ENCODE results near the gene LRRIQ3.

Gene LRRIQ3

DNA sequence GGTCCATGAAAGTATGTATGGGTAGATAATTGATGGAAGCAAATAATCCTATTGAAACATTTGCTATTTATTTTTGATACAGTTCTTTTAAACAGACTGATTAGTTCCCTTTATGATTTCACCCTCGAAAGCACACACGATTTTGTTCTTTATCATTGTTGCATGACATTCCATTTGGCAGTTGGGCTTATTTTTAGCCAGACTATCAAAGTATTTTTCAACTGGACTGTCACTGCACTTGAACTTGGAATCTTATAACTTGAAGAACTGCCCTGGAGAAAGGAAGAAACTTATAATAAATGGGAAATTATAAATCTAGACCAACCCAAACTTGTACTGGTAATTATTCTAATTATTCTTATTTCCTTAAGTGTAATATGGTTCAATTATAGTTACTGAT is 37.2 kb upstream of the LRRIQ3 start, which contains the start of gene TNNI3K:
TNNI3K (plus strand) TSS at position 235 of the 400 bp plus-strand sequence; CDS start at position 300, 65 bp downstream.
- ATAC-seq = no peak
- no peak for TF ChIP-seq ZFP3 (CRISPR knock-in tag; IDR thresholded peaks at IDR 0.05)

DNA sequence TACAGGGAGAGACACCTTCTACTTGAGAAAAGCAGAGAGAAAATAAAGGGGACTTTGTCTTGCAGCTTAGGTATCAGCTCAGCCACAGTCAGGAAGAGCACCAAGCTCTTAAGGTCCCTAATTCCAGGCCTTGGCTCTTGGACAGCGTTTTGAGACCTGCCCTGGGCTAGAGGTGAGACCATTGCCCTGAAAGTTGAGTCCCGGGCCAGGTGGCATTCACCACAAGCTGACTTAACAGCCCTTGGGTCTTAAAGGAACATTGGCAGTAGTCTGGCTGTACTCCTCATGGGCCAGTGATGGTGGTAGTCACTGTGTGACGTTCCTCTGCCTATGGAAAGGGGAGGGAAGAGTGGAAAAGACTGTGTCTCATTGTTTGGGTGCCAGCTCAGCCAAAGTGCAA is 25.5 kb upstream of the LRRIQ3 start:
- TF ChIP-seq ZFP3 (CRISPR knock-in tag; IDR thresholded peaks at IDR 0.05) (no peak), BACH2 (CRISPR knock-in tag; IDR thresholded peaks at IDR 0.05; ENCODE audit: borderline replicate concordance) (no peak), RARB (CRISPR knock-in tag; IDR thresholded peaks at IDR 0.05) (no peak), ZNF565 (CRISPR knock-in tag; conservative IDR thresholded peaks at IDR 0.05; ENCODE audit: low read depth) (no peak), TOX (CRISPR knock-in tag; IDR thresholded peaks at IDR 0.05; ENCODE audit: borderline replicate concordance) (no peak), SNAI2 (CRISPR knock-in tag; IDR thresholded peaks at IDR 0.05) (no peak), ZNF70 (CRISPR knock-in tag; IDR thresholded peaks at IDR 0.05) (no peak), PPARA (CRISPR knock-in tag; IDR thresholded peaks at IDR 0.05; ENCODE audit: borderline replicate concordance) (no peak), ISL1 (CRISPR knock-in tag; IDR thresholded peaks at IDR 0.05) (no peak), ESRRG (CRISPR knock-in tag; IDR thresholded peaks at IDR 0.05) (no peak), CSDC2 (CRISPR knock-in tag; IDR thresholded peaks at IDR 0.05) (no peak), TCF4 (CRISPR knock-in tag; IDR thresholded peaks at IDR 0.05; ENCODE audit: borderline replicate concordance) (no peak), OSR1 (CRISPR knock-in tag; IDR thresholded peaks at IDR 0.05) (no peak), GLIS3 (CRISPR knock-in tag; IDR thresholded peaks at IDR 0.05) (no peak), ZFP30 (CRISPR knock-in tag; IDR thresholded peaks at IDR 0.05) (no peak), ZNF8 (CRISPR knock-in tag; IDR thresholded peaks at IDR 0.05) (no peak)
- TF ChIP-seq, protein P1, sequence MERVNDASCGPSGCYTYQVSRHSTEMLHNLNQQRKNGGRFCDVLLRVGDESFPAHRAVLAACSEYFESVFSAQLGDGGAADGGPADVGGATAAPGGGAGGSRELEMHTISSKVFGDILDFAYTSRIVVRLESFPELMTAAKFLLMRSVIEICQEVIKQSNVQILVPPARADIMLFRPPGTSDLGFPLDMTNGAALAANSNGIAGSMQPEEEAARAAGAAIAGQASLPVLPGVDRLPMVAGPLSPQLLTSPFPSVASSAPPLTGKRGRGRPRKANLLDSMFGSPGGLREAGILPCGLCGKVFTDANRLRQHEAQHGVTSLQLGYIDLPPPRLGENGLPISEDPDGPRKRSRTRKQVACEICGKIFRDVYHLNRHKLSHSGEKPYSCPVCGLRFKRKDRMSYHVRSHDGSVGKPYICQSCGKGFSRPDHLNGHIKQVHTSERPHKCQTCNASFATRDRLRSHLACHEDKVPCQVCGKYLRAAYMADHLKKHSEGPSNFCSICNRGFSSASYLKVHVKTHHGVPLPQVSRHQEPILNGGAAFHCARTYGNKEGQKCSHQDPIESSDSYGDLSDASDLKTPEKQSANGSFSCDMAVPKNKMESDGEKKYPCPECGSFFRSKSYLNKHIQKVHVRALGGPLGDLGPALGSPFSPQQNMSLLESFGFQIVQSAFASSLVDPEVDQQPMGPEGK (CRISPR knock-in tag; IDR thresholded peaks at IDR 0.05; ENCODE audit: borderline replicate concordance) = no peak
- TF ChIP-seq, protein P2, sequence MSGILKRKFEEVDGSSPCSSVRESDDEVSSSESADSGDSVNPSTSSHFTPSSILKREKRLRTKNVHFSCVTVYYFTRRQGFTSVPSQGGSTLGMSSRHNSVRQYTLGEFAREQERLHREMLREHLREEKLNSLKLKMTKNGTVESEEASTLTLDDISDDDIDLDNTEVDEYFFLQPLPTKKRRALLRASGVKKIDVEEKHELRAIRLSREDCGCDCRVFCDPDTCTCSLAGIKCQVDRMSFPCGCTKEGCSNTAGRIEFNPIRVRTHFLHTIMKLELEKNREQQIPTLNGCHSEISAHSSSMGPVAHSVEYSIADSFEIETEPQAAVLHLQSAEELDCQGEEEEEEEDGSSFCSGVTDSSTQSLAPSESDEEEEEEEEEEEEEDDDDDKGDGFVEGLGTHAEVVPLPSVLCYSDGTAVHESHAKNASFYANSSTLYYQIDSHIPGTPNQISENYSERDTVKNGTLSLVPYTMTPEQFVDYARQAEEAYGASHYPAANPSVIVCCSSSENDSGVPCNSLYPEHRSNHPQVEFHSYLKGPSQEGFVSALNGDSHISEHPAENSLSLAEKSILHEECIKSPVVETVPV (CRISPR knock-in tag; IDR thresholded peaks at IDR 0.05) = no peak
- TF ChIP-seq, protein P3, sequence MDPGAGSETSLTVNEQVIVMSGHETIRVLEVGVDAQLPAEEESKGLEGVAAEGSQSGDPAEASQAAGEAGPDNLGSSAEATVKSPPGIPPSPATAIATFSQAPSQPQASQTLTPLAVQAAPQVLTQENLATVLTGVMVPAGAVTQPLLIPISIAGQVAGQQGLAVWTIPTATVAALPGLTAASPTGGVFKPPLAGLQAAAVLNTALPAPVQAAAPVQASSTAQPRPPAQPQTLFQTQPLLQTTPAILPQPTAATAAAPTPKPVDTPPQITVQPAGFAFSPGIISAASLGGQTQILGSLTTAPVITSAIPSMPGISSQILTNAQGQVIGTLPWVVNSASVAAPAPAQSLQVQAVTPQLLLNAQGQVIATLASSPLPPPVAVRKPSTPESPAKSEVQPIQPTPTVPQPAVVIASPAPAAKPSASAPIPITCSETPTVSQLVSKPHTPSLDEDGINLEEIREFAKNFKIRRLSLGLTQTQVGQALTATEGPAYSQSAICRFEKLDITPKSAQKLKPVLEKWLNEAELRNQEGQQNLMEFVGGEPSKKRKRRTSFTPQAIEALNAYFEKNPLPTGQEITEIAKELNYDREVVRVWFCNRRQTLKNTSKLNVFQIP (CRISPR knock-in tag; IDR thresholded peaks at IDR 0.05; ENCODE audit: borderline replicate concordance, low read depth) = no peak
- TF ChIP-seq, protein P4, sequence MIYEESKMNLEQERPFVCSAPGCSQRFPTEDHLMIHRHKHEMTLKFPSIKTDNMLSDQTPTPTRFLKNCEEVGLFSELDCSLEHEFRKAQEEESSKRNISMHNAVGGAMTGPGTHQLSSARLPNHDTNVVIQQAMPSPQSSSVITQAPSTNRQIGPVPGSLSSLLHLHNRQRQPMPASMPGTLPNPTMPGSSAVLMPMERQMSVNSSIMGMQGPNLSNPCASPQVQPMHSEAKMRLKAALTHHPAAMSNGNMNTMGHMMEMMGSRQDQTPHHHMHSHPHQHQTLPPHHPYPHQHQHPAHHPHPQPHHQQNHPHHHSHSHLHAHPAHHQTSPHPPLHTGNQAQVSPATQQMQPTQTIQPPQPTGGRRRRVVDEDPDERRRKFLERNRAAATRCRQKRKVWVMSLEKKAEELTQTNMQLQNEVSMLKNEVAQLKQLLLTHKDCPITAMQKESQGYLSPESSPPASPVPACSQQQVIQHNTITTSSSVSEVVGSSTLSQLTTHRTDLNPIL (CRISPR knock-in tag; IDR thresholded peaks at IDR 0.05; ENCODE audit: low read depth) = no peak
- ATAC-seq = no peak

DNA sequence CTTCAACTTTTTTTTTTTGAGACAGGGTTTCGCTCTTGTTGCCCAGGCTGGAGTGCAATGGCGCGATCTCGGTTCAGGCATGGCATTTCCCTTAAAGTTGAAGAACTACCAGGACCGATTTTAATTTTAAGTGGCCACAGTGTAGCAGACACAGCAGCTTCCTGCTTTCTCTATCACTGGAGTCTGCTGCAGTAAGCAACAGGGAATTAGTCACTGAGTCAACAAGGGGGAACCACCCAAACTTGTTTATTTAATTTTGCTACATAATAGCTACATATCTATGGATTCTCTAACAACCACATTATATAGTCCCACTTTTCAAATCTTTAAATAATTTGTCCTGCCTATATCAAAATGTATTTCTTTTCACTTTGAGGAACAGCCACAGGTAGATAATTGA is 24.7 kb upstream of the LRRIQ3 start:
- TF ChIP-seq OSR1 (CRISPR knock-in tag; IDR thresholded peaks at IDR 0.05) (no peak), ZC3H10 (CRISPR knock-in tag; IDR thresholded peaks at IDR 0.05) (no peak), ISL1 (CRISPR knock-in tag; IDR thresholded peaks at IDR 0.05) (no peak)
- TF ChIP-seq, protein P5, sequence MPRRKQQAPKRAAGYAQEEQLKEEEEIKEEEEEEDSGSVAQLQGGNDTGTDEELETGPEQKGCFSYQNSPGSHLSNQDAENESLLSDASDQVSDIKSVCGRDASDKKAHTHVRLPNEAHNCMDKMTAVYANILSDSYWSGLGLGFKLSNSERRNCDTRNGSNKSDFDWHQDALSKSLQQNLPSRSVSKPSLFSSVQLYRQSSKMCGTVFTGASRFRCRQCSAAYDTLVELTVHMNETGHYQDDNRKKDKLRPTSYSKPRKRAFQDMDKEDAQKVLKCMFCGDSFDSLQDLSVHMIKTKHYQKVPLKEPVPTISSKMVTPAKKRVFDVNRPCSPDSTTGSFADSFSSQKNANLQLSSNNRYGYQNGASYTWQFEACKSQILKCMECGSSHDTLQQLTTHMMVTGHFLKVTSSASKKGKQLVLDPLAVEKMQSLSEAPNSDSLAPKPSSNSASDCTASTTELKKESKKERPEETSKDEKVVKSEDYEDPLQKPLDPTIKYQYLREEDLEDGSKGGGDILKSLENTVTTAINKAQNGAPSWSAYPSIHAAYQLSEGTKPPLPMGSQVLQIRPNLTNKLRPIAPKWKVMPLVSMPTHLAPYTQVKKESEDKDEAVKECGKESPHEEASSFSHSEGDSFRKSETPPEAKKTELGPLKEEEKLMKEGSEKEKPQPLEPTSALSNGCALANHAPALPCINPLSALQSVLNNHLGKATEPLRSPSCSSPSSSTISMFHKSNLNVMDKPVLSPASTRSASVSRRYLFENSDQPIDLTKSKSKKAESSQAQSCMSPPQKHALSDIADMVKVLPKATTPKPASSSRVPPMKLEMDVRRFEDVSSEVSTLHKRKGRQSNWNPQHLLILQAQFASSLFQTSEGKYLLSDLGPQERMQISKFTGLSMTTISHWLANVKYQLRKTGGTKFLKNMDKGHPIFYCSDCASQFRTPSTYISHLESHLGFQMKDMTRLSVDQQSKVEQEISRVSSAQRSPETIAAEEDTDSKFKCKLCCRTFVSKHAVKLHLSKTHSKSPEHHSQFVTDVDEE (CRISPR knock-in tag; IDR thresholded peaks at IDR 0.05) = no peak
- ATAC-seq = no peak

Data from SK-N-SH treated with all-trans-retinoic acid at 6 μM for 48 hours (cell line).